ENCODE results near the gene FAM180A. TPM values are rescaled to one million over a fixed set of nuclear protein-coding genes. Genes with fewer than 3 reads are reported as not detected.

FAM180A gene
- 1 to 10 TPM in 1 of 4 donors, not detected in 3; 1.3 TPM for polyA plus RNA-seq
- long read RNA-seq, donor 1, result 0 reads
- long read RNA-seq, donor 2, result 0 reads
- long read RNA-seq, donor 3, result 0 reads
- long read RNA-seq, donor 4, result 0 reads
- long read RNA-seq, donor 5, result 0 reads
- long read RNA-seq, donor 6, result 0 reads
- long read RNA-seq, donor 7, result 0 reads
- long read RNA-seq, donor 8, result 0 reads
- long read RNA-seq, donor 9, result 0 reads
- long read RNA-seq, donor 10, result 0 reads

DNA sequence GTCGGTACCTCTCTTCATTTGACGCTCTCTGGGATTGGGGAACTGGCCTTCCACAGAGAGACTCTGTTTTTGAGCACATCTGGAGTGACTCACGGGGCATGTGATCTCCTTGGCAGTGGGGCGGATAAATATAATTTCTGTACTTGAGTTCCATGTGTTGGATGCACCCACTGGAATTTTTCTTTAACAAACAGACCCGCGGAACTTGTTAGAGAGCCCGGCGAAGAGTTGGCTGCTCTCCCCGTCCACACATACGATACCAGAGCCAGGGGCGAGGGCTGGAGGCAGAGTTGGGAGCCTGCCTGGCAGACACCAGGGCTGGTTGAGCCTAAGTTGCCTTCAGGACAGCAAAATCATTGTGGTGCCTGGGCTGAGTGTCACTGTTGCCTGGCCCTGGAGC is at the start of gene FAM180A:
Gene FAM180A, minus strand, starts transcription at position 44 of the 400 bp plus-strand sequence. CDS start 233 bp downstream, outside the sequence.
- H3K4me3 ChIP-seq (ENCODE audit: low read depth in 1 of 3, low read length in 3 of 3), result peak within 1 kb of the TSS in 1 of 3 donors; percentile 9
- FAIRE-seq (no peak), DNase-seq (no peak)
- H3K27me3 ChIP-seq (ENCODE audit: control insufficient read depth in 3 of 3, insufficient read depth in 3 of 3, low read length in 3 of 3), result no peaks in the 10 kb centered on the region
- 74 to 84% (median 80%) methylated on average over 11 of the region's 11 CpGs for WGBS, 3 donors
- no peaks in the 10 kb centered on the region for H3K4me1 ChIP-seq (ENCODE audit: control insufficient read depth in 3 of 3, insufficient read depth in 2 of 3, low read depth in 1 of 3, low read length in 2 of 3)
- no peaks in the 10 kb centered on the region for H3K9me3 ChIP-seq (ENCODE audit: control insufficient read depth in 2 of 2, insufficient read depth in 1 of 2, low read depth in 1 of 2, low read length in 1 of 2)
- no peaks in the 10 kb centered on the region for H3K36me3 ChIP-seq (ENCODE audit: control insufficient read depth in 3 of 3, insufficient read depth in 2 of 3, low read depth in 1 of 3, low read length in 3 of 3)
- H3K27ac ChIP-seq (ENCODE audit: low read depth in 1 of 3, low read length in 2 of 3), result peak within 1 kb of the TSS in 1 of 3 donors; percentile 57

DNA sequence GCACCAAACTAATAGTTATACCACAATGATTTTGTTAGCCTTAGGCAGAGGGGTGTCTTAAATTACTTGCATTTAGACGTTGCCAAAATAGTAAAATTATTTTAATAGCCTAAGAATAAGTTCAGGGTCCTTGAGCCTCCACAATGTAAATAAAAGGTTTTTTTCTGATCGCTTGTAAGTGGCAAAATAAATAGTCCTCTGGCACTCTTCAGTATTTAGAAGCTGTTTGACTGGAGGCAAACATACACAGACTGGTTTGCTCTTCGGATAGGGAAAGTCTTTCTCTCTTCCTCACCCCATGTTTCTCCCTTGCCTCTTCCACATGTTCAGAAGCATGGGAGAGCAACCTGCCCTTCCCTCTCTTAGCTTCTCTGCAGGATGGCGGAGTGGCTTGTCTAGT is 49.5 kb upstream of the FAM180A start:
- Histone ChIP-seq H3K4me3 (ENCODE audit: low read depth in 1 of 3, low read length in 3 of 3) (no peak overlapping the region), H3K27me3 (ENCODE audit: control insufficient read depth in 3 of 3, insufficient read depth in 3 of 3, low read length in 3 of 3) (peaks cover 0 to 2% (median 0%) of the 10 kb centered on the region in 3 donors), H3K9me3 (ENCODE audit: control insufficient read depth in 2 of 2, insufficient read depth in 1 of 2, low read depth in 1 of 2, low read length in 1 of 2) (no peaks in the 10 kb centered on the region), H3K27ac (ENCODE audit: low read depth in 1 of 3, low read length in 2 of 3) (no peak overlapping the region), H3K36me3 (ENCODE audit: control insufficient read depth in 3 of 3, insufficient read depth in 2 of 3, low read depth in 1 of 3, low read length in 3 of 3) (no peaks in the 10 kb centered on the region), H3K4me1 (ENCODE audit: control insufficient read depth in 3 of 3, insufficient read depth in 2 of 3, low read depth in 1 of 3, low read length in 2 of 3) (peaks cover 0 to 4% (median 0%) of the 10 kb centered on the region in 3 donors)
- DNase-seq, result no peak
- FAIRE-seq, result no peak
- WGBS, 3 donors, result 41 to 54% (median 44%) methylated on average over 4 of the region's 4 CpGs

DNA sequence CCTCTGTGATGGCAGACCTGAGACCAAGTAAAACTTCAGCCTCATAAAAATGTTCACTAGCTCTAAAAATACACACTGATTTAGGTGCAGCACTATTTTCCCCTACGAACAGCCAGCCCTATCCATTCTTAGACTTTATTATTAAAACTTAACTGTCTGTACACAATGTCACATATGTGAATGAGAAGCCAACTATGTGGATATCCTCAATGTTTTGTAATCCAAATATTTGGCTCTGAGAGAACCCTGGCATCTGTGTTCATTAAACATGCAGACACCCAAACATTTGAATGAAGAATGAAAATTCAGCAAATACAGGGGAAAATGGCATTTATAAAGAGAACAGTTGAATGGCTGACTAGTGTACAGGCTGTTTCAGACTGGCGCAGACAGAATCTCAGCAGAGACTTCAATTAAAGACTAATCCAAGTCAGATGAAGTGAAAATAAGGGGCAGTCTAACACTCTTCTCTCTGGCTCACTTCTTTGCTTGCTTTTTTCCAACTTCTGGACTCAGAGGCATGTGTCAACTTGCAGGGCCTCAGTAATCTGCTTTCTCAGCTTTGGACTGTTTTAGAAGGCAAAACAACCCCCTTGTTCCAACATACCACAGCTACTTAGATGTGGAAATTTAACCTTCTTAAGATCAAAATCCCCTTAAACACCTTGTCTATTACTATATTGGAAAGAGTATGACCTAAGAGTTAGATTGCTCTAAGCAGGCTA is 47.4 kb upstream of the FAM180A start:
- 76 to 92% (median 89%) methylated on average over 2 of the region's 2 CpGs for WGBS, 3 donors
- FAIRE-seq, result no peak

DNA sequence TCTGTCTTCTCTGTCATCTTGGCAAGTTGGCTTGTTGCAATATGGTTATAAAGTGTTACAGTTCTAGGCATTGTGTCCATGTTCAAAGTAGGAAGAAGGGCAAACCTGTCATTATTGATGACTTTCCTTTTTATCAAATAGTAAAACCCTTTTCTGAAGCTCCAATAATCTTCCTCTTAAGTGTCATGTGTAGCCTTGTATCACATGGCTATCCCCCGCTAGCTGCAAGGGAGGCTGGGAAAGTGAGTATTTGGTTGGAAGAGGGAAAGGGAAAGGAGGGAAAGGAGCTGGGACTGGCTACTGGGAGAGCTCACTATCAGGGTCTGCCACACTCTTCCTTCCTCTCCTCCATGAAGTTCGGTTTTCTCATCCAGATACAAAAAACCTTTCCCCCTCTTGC is 45.2 kb upstream of the FAM180A start:
- DNase-seq (no peak), FAIRE-seq (no peak)
- no peaks in the 10 kb centered on the region for H3K36me3 ChIP-seq (ENCODE audit: control insufficient read depth in 3 of 3, insufficient read depth in 2 of 3, low read depth in 1 of 3, low read length in 3 of 3)
- H3K4me1 ChIP-seq (ENCODE audit: control insufficient read depth in 3 of 3, insufficient read depth in 2 of 3, low read depth in 1 of 3, low read length in 2 of 3), result no peaks in the 10 kb centered on the region
- 75 to 88% (median 81%) methylated on average over 2 of the region's 2 CpGs for WGBS, 3 donors
- no peak overlapping the region for H3K4me3 ChIP-seq (ENCODE audit: low read depth in 1 of 3, low read length in 3 of 3)
- H3K27ac ChIP-seq (ENCODE audit: low read depth in 1 of 3, low read length in 2 of 3), result no peak overlapping the region
- no peaks in the 10 kb centered on the region for H3K9me3 ChIP-seq (ENCODE audit: control insufficient read depth in 2 of 2, insufficient read depth in 1 of 2, low read depth in 1 of 2, low read length in 1 of 2)
- H3K27me3 ChIP-seq (ENCODE audit: control insufficient read depth in 3 of 3, insufficient read depth in 3 of 3, low read length in 3 of 3), result peaks cover 0 to 2% (median 0%) of the 10 kb centered on the region in 3 donors

More for the DNA sequence above, 47.4 kb upstream of the FAM180A start:
- Histone ChIP-seq H3K9me3 (ENCODE audit: control insufficient read depth in 2 of 2, insufficient read depth in 1 of 2, low read depth in 1 of 2, low read length in 1 of 2) (no peaks in the 10 kb centered on the region), H3K4me3 (ENCODE audit: low read depth in 1 of 3, low read length in 3 of 3) (no peak overlapping the region), H3K4me1 (ENCODE audit: control insufficient read depth in 3 of 3, insufficient read depth in 2 of 3, low read depth in 1 of 3, low read length in 2 of 3) (peaks cover 0 to 4% (median 0%) of the 10 kb centered on the region in 3 donors), H3K36me3 (ENCODE audit: control insufficient read depth in 3 of 3, insufficient read depth in 2 of 3, low read depth in 1 of 3, low read length in 3 of 3) (no peaks in the 10 kb centered on the region), H3K27me3 (ENCODE audit: control insufficient read depth in 3 of 3, insufficient read depth in 3 of 3, low read length in 3 of 3) (peaks cover 0 to 2% (median 2%) of the 10 kb centered on the region in 3 donors), H3K27ac (ENCODE audit: low read depth in 1 of 3, low read length in 2 of 3) (no peak overlapping the region)
- no peak for DNase-seq

DNA sequence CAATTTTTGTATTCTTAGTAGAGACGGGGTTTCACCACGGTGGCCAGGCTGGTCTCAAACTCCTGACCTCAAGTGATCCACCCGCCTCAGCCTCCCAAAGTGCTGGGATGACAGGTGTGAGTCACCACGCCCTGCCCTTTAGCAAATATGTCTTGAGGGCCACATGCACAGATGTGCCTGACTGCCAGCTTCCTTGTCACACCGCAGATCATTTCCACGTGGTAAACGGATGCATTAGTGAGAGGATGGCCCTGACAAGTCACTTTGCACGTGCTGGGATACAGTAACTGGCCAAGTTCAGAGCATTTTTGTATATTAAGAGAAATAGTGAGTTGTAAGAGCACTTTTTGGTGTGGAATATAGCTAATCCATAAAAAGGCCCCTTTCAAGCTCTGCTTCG is 44.3 kb upstream of the FAM180A start:
- no peak overlapping the region for H3K27ac ChIP-seq (ENCODE audit: low read depth in 1 of 3, low read length in 2 of 3)
- no peaks in the 10 kb centered on the region for H3K36me3 ChIP-seq (ENCODE audit: control insufficient read depth in 3 of 3, insufficient read depth in 2 of 3, low read depth in 1 of 3, low read length in 3 of 3)
- H3K27me3 ChIP-seq (ENCODE audit: control insufficient read depth in 3 of 3, insufficient read depth in 3 of 3, low read length in 3 of 3), result peaks cover 0 to 2% (median 0%) of the 10 kb centered on the region in 3 donors
- no peaks in the 10 kb centered on the region for H3K9me3 ChIP-seq (ENCODE audit: control insufficient read depth in 2 of 2, insufficient read depth in 1 of 2, low read depth in 1 of 2, low read length in 1 of 2)
- no peak for FAIRE-seq
- H3K4me3 ChIP-seq (ENCODE audit: low read depth in 1 of 3, low read length in 3 of 3), result no peak overlapping the region
- 60 to 81% (median 69%) methylated on average over 9 of the region's 9 CpGs for WGBS, 3 donors
- DNase-seq, result no peak
- no peaks in the 10 kb centered on the region for H3K4me1 ChIP-seq (ENCODE audit: control insufficient read depth in 3 of 3, insufficient read depth in 2 of 3, low read depth in 1 of 3, low read length in 2 of 3)

DNA sequence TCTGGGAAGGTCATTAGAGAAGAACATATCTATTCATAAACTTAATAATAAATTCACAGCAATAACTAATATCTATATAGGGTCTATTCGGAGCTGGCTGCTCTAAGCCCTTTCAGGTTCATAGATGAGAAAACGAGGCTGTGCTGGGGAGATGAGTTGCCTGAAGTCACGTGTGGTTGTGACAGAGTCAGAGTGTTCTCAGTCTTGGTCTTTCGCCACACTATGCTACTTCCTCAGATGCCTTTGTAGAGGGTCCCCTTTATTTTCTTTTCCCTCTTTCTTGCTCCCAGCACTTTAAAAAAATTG is 43.7 kb upstream of the FAM180A start:
- no peaks in the 10 kb centered on the region for H3K9me3 ChIP-seq (ENCODE audit: control insufficient read depth in 2 of 2, insufficient read depth in 1 of 2, low read depth in 1 of 2, low read length in 1 of 2)
- H3K36me3 ChIP-seq (ENCODE audit: control insufficient read depth in 3 of 3, insufficient read depth in 2 of 3, low read depth in 1 of 3, low read length in 3 of 3), result no peaks in the 10 kb centered on the region
- H3K4me1 ChIP-seq (ENCODE audit: control insufficient read depth in 3 of 3, insufficient read depth in 2 of 3, low read depth in 1 of 3, low read length in 2 of 3), result no peaks in the 10 kb centered on the region
- FAIRE-seq, result no peak
- H3K27me3 ChIP-seq (ENCODE audit: control insufficient read depth in 3 of 3, insufficient read depth in 3 of 3, low read length in 3 of 3), result peaks cover 0 to 2% (median 0%) of the 10 kb centered on the region in 3 donors
- WGBS, 3 donors, result 64 to 70% (median 67%) methylated on average over 4 of the region's 4 CpGs
- H3K27ac ChIP-seq (ENCODE audit: low read depth in 1 of 3, low read length in 2 of 3), result no peak overlapping the region
- DNase-seq, result no peak
- no peak overlapping the region for H3K4me3 ChIP-seq (ENCODE audit: low read depth in 1 of 3, low read length in 3 of 3)

DNA sequence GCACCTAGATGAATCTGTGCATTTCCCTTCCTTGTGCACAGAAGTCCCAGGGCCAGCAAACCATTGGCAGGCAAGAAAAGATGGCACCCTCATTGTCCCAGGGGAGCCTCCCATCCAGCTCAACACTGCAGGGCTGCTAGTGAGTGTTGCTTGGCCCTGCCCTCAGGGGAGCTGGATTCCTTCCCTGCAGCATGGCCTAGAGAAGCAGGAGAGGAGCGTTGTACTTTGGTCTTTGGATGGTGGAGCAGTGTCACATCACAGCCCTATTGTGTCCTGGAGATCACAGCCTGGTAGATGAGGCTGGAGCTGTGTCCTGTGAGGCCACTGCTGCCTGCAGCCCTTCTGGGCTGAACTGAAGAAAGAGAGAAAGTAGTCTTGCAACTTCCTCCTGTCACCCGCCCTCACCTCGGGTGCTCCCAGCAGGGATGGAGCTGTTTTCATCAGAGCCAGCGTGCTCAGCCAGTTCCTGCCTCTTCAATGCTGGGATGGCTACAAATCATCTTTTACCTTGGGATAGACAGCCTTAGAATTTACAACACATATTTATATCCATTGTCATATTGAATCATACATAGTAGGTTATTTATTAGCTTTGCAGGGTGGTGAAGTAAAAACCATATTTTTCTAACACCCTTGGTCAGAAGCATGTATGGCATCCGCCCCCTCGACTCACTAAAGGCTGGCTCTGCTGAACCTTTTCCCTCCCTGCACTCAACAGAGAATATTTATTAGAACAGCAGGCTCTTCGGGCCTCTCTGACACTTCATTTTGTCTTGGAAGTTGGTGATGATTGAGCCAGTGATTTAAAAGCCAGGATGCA is 43.1 kb upstream of the FAM180A start:
- H3K27me3 ChIP-seq (ENCODE audit: control insufficient read depth in 3 of 3, insufficient read depth in 3 of 3, low read length in 3 of 3), result peaks cover 0 to 2% (median 0%) of the 10 kb centered on the region in 3 donors
- H3K36me3 ChIP-seq (ENCODE audit: control insufficient read depth in 3 of 3, insufficient read depth in 2 of 3, low read depth in 1 of 3, low read length in 3 of 3), result no peaks in the 10 kb centered on the region
- no peak for DNase-seq
- 62 to 71% (median 69%) methylated on average over 7 of the region's 7 CpGs for WGBS, 3 donors
- no peaks in the 10 kb centered on the region for H3K9me3 ChIP-seq (ENCODE audit: control insufficient read depth in 2 of 2, insufficient read depth in 1 of 2, low read depth in 1 of 2, low read length in 1 of 2)
- H3K27ac ChIP-seq (ENCODE audit: low read depth in 1 of 3, low read length in 2 of 3), result no peak overlapping the region
- no peak for FAIRE-seq
- no peaks in the 10 kb centered on the region for H3K4me1 ChIP-seq (ENCODE audit: control insufficient read depth in 3 of 3, insufficient read depth in 2 of 3, low read depth in 1 of 3, low read length in 2 of 3)
- H3K4me3 ChIP-seq (ENCODE audit: low read depth in 1 of 3, low read length in 3 of 3), result no peak overlapping the region

DNA sequence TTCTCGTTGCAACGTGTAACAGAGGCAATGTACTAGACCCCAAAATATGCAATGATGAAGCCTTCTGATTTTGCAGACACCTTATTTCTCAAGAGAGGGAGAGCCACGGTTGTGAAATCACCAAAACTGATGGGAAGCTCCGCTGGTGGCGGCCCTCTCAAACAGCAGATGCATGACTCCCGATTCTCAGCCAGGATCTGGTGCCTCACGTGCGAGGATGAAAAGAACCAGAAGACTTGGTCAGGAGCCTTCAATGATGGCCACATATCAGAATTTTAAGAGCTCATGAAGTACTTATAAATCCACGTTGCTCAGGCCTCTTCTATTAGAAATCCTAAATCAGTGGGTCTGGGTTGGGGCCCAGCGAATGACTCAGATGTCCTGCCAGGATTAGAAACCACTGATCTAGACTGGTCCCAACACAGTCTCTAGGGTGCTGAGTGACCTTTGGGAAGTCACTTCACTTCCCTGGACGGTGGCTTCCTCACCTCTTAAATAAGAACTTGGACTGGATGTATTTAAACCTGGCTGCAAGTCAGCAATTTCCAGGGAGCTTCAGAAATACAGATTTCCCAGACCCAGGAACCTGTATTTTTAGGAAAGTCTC is 41.9 kb upstream of the FAM180A start:
- Histone ChIP-seq H3K36me3 (ENCODE audit: control insufficient read depth in 3 of 3, insufficient read depth in 2 of 3, low read depth in 1 of 3, low read length in 3 of 3) (no peaks in the 10 kb centered on the region), H3K27me3 (ENCODE audit: control insufficient read depth in 3 of 3, insufficient read depth in 3 of 3, low read length in 3 of 3) (peaks cover 0 to 2% (median 0%) of the 10 kb centered on the region in 3 donors), H3K9me3 (ENCODE audit: control insufficient read depth in 2 of 2, insufficient read depth in 1 of 2, low read depth in 1 of 2, low read length in 1 of 2) (no peaks in the 10 kb centered on the region), H3K4me1 (ENCODE audit: control insufficient read depth in 3 of 3, insufficient read depth in 2 of 3, low read depth in 1 of 3, low read length in 2 of 3) (no peaks in the 10 kb centered on the region), H3K4me3 (ENCODE audit: low read depth in 1 of 3, low read length in 3 of 3) (no peak overlapping the region), H3K27ac (ENCODE audit: low read depth in 1 of 3, low read length in 2 of 3) (no peak overlapping the region)
- DNase-seq (no peak), FAIRE-seq (no peak)
- 84 to 89% (median 86%) methylated on average over 11 of the region's 11 CpGs for WGBS, 3 donors

Measured in small intestine (tissue), 16 donors.